ENCODE results near the gene TEC. TPM values are rescaled to one million over a fixed set of nuclear protein-coding genes. Genes with fewer than 3 reads are reported as not detected.

The TEC gene
- total and polyA plus RNA-seq, 9 of the 15 experiments (the other 6 are each of a cell fraction or from before 2014, with no cell fraction given) = 5.3 to 14.7 (median 8.8) TPM

- TF ChIP-seq POLR2H (tag; IDR thresholded peaks at IDR 0.05; ENCODE audit: low read depth) = no peak
- no peak for TF ChIP-seq U2AF1 (optimal IDR thresholded peaks at IDR 0.05; ENCODE audit: low read depth, low read length)
- TF ChIP-seq LCOR (CRISPR knock-in tag; IDR thresholded peaks at IDR 0.05) = 0 out of 2 replicates have a peak, but pooled peaks have one; percentile 31
- TF ChIP-seq ZBTB7A (IDR thresholded peaks at IDR 0.05; ENCODE audit: borderline replicate concordance, control insufficient read depth, low read depth, low read length) = no peak
- TF ChIP-seq ZNF175 (CRISPR knock-in tag; IDR thresholded peaks at IDR 0.05; ENCODE audit: low read depth) = no peak
- TF ChIP-seq ZNF347 (CRISPR knock-in tag; IDR thresholded peaks at IDR 0.05; ENCODE audit: low read depth) = no peak
- TF ChIP-seq ZNF668 (CRISPR knock-in tag; IDR thresholded peaks at IDR 0.05) = no peak
- no peak for TF ChIP-seq PHB2 (IDR thresholded peaks at IDR 0.05; ENCODE audit: low read depth)
- TF ChIP-seq FOXP4 (CRISPR knock-in tag; IDR thresholded peaks at IDR 0.05; ENCODE audit: borderline replicate concordance) = no peak
- TF ChIP-seq HDAC2 (IDR thresholded peaks at IDR 0.05) = 0 out of 2 replicates have a peak, but pooled peaks have one; percentile 45
- no peak for TF ChIP-seq SREBF2 (CRISPR knock-in tag; IDR thresholded peaks at IDR 0.05)
- TF ChIP-seq ZNF592 (IDR thresholded peaks at IDR 0.05) = peak; percentile 30; the same call in 1 of the 2 replicates
- TF ChIP-seq GABPB2 (CRISPR knock-in tag; conservative IDR thresholded peaks at IDR 0.05) = no peak
- TF ChIP-seq ZNF280B (CRISPR knock-in tag; IDR thresholded peaks at IDR 0.05) = no peak
- TF ChIP-seq ZNF263 (CRISPR knock-in tag; IDR thresholded peaks at IDR 0.05; ENCODE audit: borderline replicate concordance) = no peak
- no peak; the same call in 1 of the 2 replicates for TF ChIP-seq EHMT2 (IDR thresholded peaks at IDR 0.05)
- TF ChIP-seq RFX5 (IDR thresholded peaks at IDR 0.05; ENCODE audit: low read depth, low read length) = no peak
- TF ChIP-seq COPS2 (conservative IDR thresholded peaks at IDR 0.05) = no peak
- TF ChIP-seq ZNF583 (CRISPR knock-in tag; IDR thresholded peaks at IDR 0.05) = no peak
- no peak for TF ChIP-seq ESRRB (CRISPR knock-in tag; IDR thresholded peaks at IDR 0.05; ENCODE audit: borderline replicate concordance)
- no peak for TF ChIP-seq THRAP3 (IDR thresholded peaks at IDR 0.05; ENCODE audit: borderline replicate concordance)
- TF ChIP-seq ARNT (IDR thresholded peaks at IDR 0.05) = peak in 1 of 2 experiments; percentile 53; a peak in 1 of 4 replicates
- TF ChIP-seq CTBP1 (IDR thresholded peaks at IDR 0.05; ENCODE audit: borderline replicate concordance) = no peak; the same call in 1 of the 2 replicates
- TF ChIP-seq POU5F1 (IDR thresholded peaks at IDR 0.05; ENCODE audit: borderline replicate concordance, low read depth, low read length, partially characterized antibody) = no peak
These were observed 26.2 kb downstream of the TEC start (continued) for GRCh38 chr4:48243429-48243828.

Data from K562 (cell line).